HepG2 (cell line): ENCODE results near the gene GUK1. TPM values are rescaled to one million over a fixed set of nuclear protein-coding genes. Genes with fewer than 3 reads are reported as not detected.

Source experiments
- ARID2 ChIP-seq: sonication (generic); formaldehyde crosslinking; IDR thresholded peaks from 2 replicates; pipeline ENCODE4 v1.8.1; 2022; ENCODE audit warnings: mild to moderate bottlenecking, missing genetic modification reagents, borderline replicate concordance
- ARNT2 ChIP-seq: sonication (generic); formaldehyde crosslinking; IDR thresholded peaks from 2 replicates; pipeline ENCODE4 v1.8.0; 2022; ENCODE audit warnings: mild to moderate bottlenecking, low read depth, missing genetic modification reagents, moderate library complexity
- BORCS8-MEF2B ChIP-seq: sonication (generic); formaldehyde crosslinking; IDR thresholded peaks from 2 replicates; pipeline ENCODE4 v1.8.0; 2022; ENCODE audit warnings: mild to moderate bottlenecking, missing genetic modification reagents
- CHCHD3 ChIP-seq: sonication (generic); formaldehyde crosslinking; IDR thresholded peaks from 2 replicates; pipeline ENCODE4 v1.8.0; 2022; ENCODE audit warnings: mild to moderate bottlenecking, missing genetic modification reagents, moderate library complexity
- HMGXB4 ChIP-seq, 2 experiments: sonication (generic) in 1 of 2; formaldehyde crosslinking in 1 of 2; IDR thresholded peaks; 2 replicates each; pipeline versions ENCODE4 v1.4.0 to v1.6.1; 2018 to 2020; ENCODE audit warnings: missing genetic modification reagents in 2 of 2, borderline replicate concordance in 1 of 2, low read depth in 1 of 2, mild to moderate bottlenecking in 1 of 2, missing biosample characterization in 1 of 2
- HNRNPL ChIP-seq: fragments of 200-400 bp; formaldehyde crosslinking; IDR thresholded peaks from 2 replicates; pipeline ENCODE4 v1.6.1; 2017; ENCODE audit warnings: mild to moderate bottlenecking, low read depth, low read length
- SMARCC2 ChIP-seq: fragments of 450-650 bp; IDR thresholded peaks from 2 replicates; pipeline ENCODE4 v1.6.1; 2017; ENCODE audit warnings: antibody characterized with exemption, mild to moderate bottlenecking
- STAG1 ChIP-seq: sonication (generic); formaldehyde crosslinking; IDR thresholded peaks from 2 replicates; pipeline ENCODE4 v1.4.0; 2020; ENCODE audit warnings: missing genetic modification reagents
- TCF7 ChIP-seq: sonication (generic); IDR thresholded peaks from 2 replicates; pipeline ENCODE4 v1.6.1; 2016; ENCODE audit warnings: antibody characterized with exemption, low read depth
- ZBTB40 ChIP-seq, 2 experiments: fragments of 450-650 bp in 1 of 2; sonication (generic) in 1 of 2; formaldehyde crosslinking in 1 of 2; IDR thresholded peaks; 2 replicates each; pipeline versions ENCODE4 v1.6.1 to v1.8.0; 2016 to 2022; ENCODE audit warnings: antibody characterized with exemption in 1 of 2, mild to moderate bottlenecking in 1 of 2, missing genetic modification reagents in 1 of 2
- ZNF280D ChIP-seq: sonication (generic); formaldehyde crosslinking; IDR thresholded peaks from 2 replicates; pipeline ENCODE4 v1.5.1; 2020; ENCODE audit warnings: mild to moderate bottlenecking, missing genetic modification reagents
- ZNF672 ChIP-seq: sonication (generic); formaldehyde crosslinking; IDR thresholded peaks from 2 replicates; pipeline ENCODE4 v1.8.1; 2022; ENCODE audit warnings: missing genetic modification reagents
- polyA plus RNA-seq, 8 experiments: library from polyadenylated mRNA; depleted of rRNA in 3 of 8; stranded (reverse) in 7 of 8; unstranded in 1 of 8; fragments of >200 nt; fragmentation: Illumina TruSeq in 4 of 8; extraction: Trizol in 4 of 8; gene quantifications; 2 replicates each; pipeline versions ENCODE4 v1.2.1 to v1.2.3, GENCODE V29; 2011 to 2016; ENCODE audit warnings: low read depth in 4 of 8, missing spikeins in 1 of 8, mixed read lengths in 1 of 8; ENCODE audit not compliant: insufficient read depth in 1 of 8
- total RNA-seq, 5 experiments: library from RNA; depleted of rRNA; stranded (reverse); fragments of >200 nt; fragmentation: Illumina TruSeq; extraction: Trizol; gene quantifications; 2 replicates each; pipeline ENCODE4 v1.2.3, GENCODE V29; 2016; ENCODE audit warnings: low read depth in 1 of 5

Gene GUK1
- total and polyA plus RNA-seq, 2 of the 13 experiments (the other 11 are each of a cell fraction or from before 2014, with no cell fraction given): 116 to 154 TPM

GRCh38 chr1:228150120-228150460 is 10.0 kb downstream of the GUK1 start (continued):
- TF ChIP-seq ZBTB40 (IDR thresholded peaks at IDR 0.05): no peak
- TF ChIP-seq ZBTB40 (CRISPR knock-in tag; IDR thresholded peaks at IDR 0.05): no peak
- TF ChIP-seq CHCHD3 (CRISPR knock-in tag): 0 out of 2 replicates have a peak, but pooled peaks have one; percentile 29
- TF ChIP-seq ZNF672: no peak
- TF ChIP-seq TCF7: no peak
- no peak for TF ChIP-seq HNRNPL
- TF ChIP-seq ARNT2: no peak
- TF ChIP-seq SMARCC2: no peak
- no peak; the same call in 1 of the 2 replicates for TF ChIP-seq ZNF280D
- TF ChIP-seq BORCS8-MEF2B (CRISPR knock-in tag): no peak
- no peak for TF ChIP-seq STAG1 (CRISPR knock-in tag)
- no peak for TF ChIP-seq HMGXB4 (CRISPR knock-in tag; IDR thresholded peaks at IDR 0.05; ENCODE audit: borderline replicate concordance in 1 of 2, low read depth in 1 of 2)
- no peak for TF ChIP-seq ARID2 (CRISPR knock-in tag)
